HepG2 (cell line): ENCODE results near the gene CNPY1. TPM values are rescaled to one million over a fixed set of nuclear protein-coding genes. Genes with fewer than 3 reads are reported as not detected.
A peak's percentile ranks its signal among the peaks of the same experiment; 100 is the strongest.

Experiments used
- ATAC-seq: fragments of 200-7000 bp; cut with Tn5 transposase; 3 replicates; pipeline ENCODE4 v1.9.1; 2020; ENCODE audit warnings: mild to moderate bottlenecking, moderate library complexity
- BruUV-seq: library from RNA; stranded (reverse); fragments of 400-500 nt; replicated peaks from 2 replicates; lab custom pipeline; 2021; lab: Mats Ljungman, UMichigan
- CTCF ChIA-PET: fragments of 300-600 bp; formaldehyde crosslinking; extraction: SDS; loops from one replicate; lab custom pipeline; 2021; ENCODE audit warnings: low total read pairs, inconsistent platforms, low intra/inter-chr PET ratio; lab: Yijun Ruan, JAX
- POLR2A ChIA-PET: fragments of 350-600 bp; sonication (Branson Sonifier 250); formaldehyde crosslinking; loops from one replicate; lab custom pipeline; 2020; ENCODE audit warnings: antibody characterized with exemption, inconsistent platforms; lab: Yijun Ruan, JAX
- DNase-seq: peaks from one replicate; pipeline ENCODE4 v3.0.0-alpha.2; 2015; ENCODE audit warnings: low spot score
- FAIRE-seq: peaks from 3 replicates; lab custom pipeline; 2011; peaks lifted over from hg19 to GRCh38; lab: Jason Lieb, UNC
- H2AFZ ChIP-seq: one replicate; pipeline ENCODE4 v1.6.1; 2011; ENCODE audit warnings: low read length, inconsistent platforms
- H3K27ac ChIP-seq: fragments of 300-600 bp; 3 replicates; pipeline ENCODE4 v1.8.0; 2011; ENCODE audit warnings: mixed run types, mild to moderate bottlenecking, mixed read lengths, low read length, inconsistent platforms; ENCODE audit not compliant: insufficient read depth; ENCODE audit errors: extremely low read length
- H3K27me3 ChIP-seq, 2 experiments: fragments of 200-600 bp in 1 of 2; 2 replicates in 1 of 2; 3 replicates in 1 of 2; pipeline versions ENCODE4 v1.6.0 to v1.8.0; 2011; ENCODE audit warnings: low read length in 2 of 2, mild to moderate bottlenecking in 2 of 2, moderate library complexity in 2 of 2, inconsistent platforms in 1 of 2; ENCODE audit not compliant: insufficient read depth in 2 of 2, control insufficient read depth in 1 of 2
- H3K36me3 ChIP-seq, 2 experiments: fragments of 200-600 bp in 1 of 2; replicated peaks in 1 of 2; 2 replicates in 1 of 2; 3 replicates in 1 of 2; pipeline versions ENCODE4 v1.5.1 to v1.8.0; 2011; ENCODE audit warnings: low read length in 2 of 2, inconsistent platforms in 1 of 2; ENCODE audit not compliant: insufficient read depth in 2 of 2, control insufficient read depth in 1 of 2
- H3K4me1 ChIP-seq: 2 replicates; pipeline ENCODE4 v1.5.1; 2012; ENCODE audit warnings: low read length, inconsistent platforms; ENCODE audit not compliant: insufficient read depth
- H3K4me2 ChIP-seq: 2 replicates; pipeline ENCODE4 v1.6.0; 2011; ENCODE audit warnings: low read depth, low read length, inconsistent platforms
- H3K4me3 ChIP-seq, 3 experiments: fragments of 200-600 bp in 1 of 3; sonication (generic), shearing (Covaris generic) in 1 of 3; replicated peaks in 1 of 3; 2 replicates each; pipeline ENCODE4 v1.5.1; 2011 to 2016; ENCODE audit warnings: low read length in 3 of 3, inconsistent platforms in 2 of 3, low read depth in 2 of 3, mild to moderate bottlenecking in 2 of 3, control low read depth in 1 of 3, mixed read lengths in 1 of 3; ENCODE audit not compliant: insufficient read depth in 1 of 3
- H3K79me2 ChIP-seq: one replicate; pipeline ENCODE4 v1.6.1; 2011; ENCODE audit warnings: low read length, inconsistent platforms; ENCODE audit not compliant: insufficient read depth
- H3K9ac ChIP-seq: 2 replicates; pipeline ENCODE4 v1.6.0; 2011; ENCODE audit warnings: mild to moderate bottlenecking, low read depth, low read length, inconsistent platforms; ENCODE audit not compliant: insufficient read depth
- H3K9me3 ChIP-seq: 2 replicates; pipeline ENCODE4 v1.5.1; 2012; ENCODE audit warnings: mild to moderate bottlenecking, low read length
- H4K20me1 ChIP-seq: 2 replicates; pipeline ENCODE4 v1.6.0; 2011; ENCODE audit warnings: inconsistent platforms, mild to moderate bottlenecking, low read length, moderate library complexity; ENCODE audit not compliant: insufficient read depth
- CEBPB ChIP-seq: IDR thresholded peaks from 2 replicates; pipeline ENCODE4 v1.6.1; 2011; ENCODE audit warnings: low read depth, low read length, improper control_type of control experiment, borderline replicate concordance
- E2F5 ChIP-seq: sonication (generic); formaldehyde crosslinking; conservative IDR thresholded peaks from 2 replicates; pipeline ENCODE4 v1.4.0; 2020; ENCODE audit warnings: missing genetic modification reagents
- FOXO1 ChIP-seq: sonication (generic); formaldehyde crosslinking; IDR thresholded peaks from 2 replicates; pipeline ENCODE4 v1.4.0; 2020; ENCODE audit warnings: missing genetic modification reagents
- IKZF5 ChIP-seq: IDR thresholded peaks from 2 replicates; pipeline ENCODE4 v1.6.1; 2018; ENCODE audit warnings: missing genetic modification reagents, mild to moderate bottlenecking, missing compliant biosample characterization
- KDM1A ChIP-seq: IDR thresholded peaks from 2 replicates; pipeline ENCODE4 v1.6.1; 2016; ENCODE audit warnings: missing compliant biosample characterization
- KLF9 ChIP-seq: IDR thresholded peaks from 2 replicates; pipeline ENCODE4 v1.6.1; 2016; ENCODE audit warnings: low read depth
- MAFG ChIP-seq: sonication (generic); formaldehyde crosslinking; IDR thresholded peaks from 2 replicates; pipeline ENCODE4 v1.5.1; 2020; ENCODE audit warnings: mild to moderate bottlenecking, missing genetic modification reagents
- MEIS2 ChIP-seq: sonication (generic); formaldehyde crosslinking; IDR thresholded peaks from 2 replicates; pipeline ENCODE4 v1.9.0; 2021; ENCODE audit warnings: mild to moderate bottlenecking, missing genetic modification reagents
- NCOA2 ChIP-seq: sonication (generic); formaldehyde crosslinking; IDR thresholded peaks from 2 replicates; pipeline ENCODE4 v1.8.0; 2022; ENCODE audit warnings: inconsistent platforms
- NFE2L2 ChIP-seq: fragments of 150-350 bp; IDR thresholded peaks from 2 replicates; pipeline ENCODE4 v1.6.1; 2014; ENCODE audit warnings: low read length
- RBM39 ChIP-seq: fragments of 200-400 bp; formaldehyde crosslinking; IDR thresholded peaks from one replicate; pipeline ENCODE4 v1.6.1; 2018; ENCODE audit warnings: antibody characterized with exemption, mild to moderate bottlenecking, low read depth, low read length; ENCODE audit not compliant: poor library complexity, severe bottlenecking
- TCF7L2 ChIP-seq: IDR thresholded peaks from 2 replicates; pipeline ENCODE4 v1.6.1; 2011; ENCODE audit warnings: mild to moderate bottlenecking, low read depth, low read length, moderate library complexity
- ZNF121 ChIP-seq: sonication (generic); formaldehyde crosslinking; IDR thresholded peaks from 2 replicates; pipeline ENCODE4 v1.5.0; 2020; ENCODE audit warnings: mild to moderate bottlenecking, missing genetic modification reagents
- ZNF354B ChIP-seq: sonication (generic); formaldehyde crosslinking; IDR thresholded peaks from 2 replicates; pipeline ENCODE4 v1.8.0; 2022; ENCODE audit warnings: mild to moderate bottlenecking, missing genetic modification reagents
- ZNF710 ChIP-seq: sonication (generic); formaldehyde crosslinking; IDR thresholded peaks from 2 replicates; pipeline ENCODE4 v1.5.0; 2020; ENCODE audit warnings: mild to moderate bottlenecking, missing genetic modification reagents, borderline replicate concordance
- WGBS: methylation state at CpG from one replicate; pipeline ENCODE4 v1.1.6; 2017; ENCODE audit warnings: low lambda C conversion rate; 5-methylcytosine and 5-hydroxymethylcytosine counted together
- in situ Hi-C: cut with HindIII; loops from 2 replicates; pipeline ENCODE4 v1.10.0; 2017; ENCODE audit warnings: low pct_unique_long_range_greater_than_20kb; ENCODE audit not compliant: extremely low pct_ligation_motif_present
- intact Hi-C: fragments of 100-400 bp; cut with micrococcal nuclease; formaldehyde crosslinking; loops from one replicate; pipeline ENCODE4 v1.10.0; 2022; ENCODE audit not compliant: unreplicated experiment
- polyA plus RNA-seq, 8 experiments: library from polyadenylated mRNA; depleted of rRNA in 3 of 8; stranded (reverse) in 7 of 8; unstranded in 1 of 8; fragments of >200 nt; fragmentation: Illumina TruSeq in 4 of 8; extraction: Trizol in 4 of 8; gene quantifications; 2 replicates each; pipeline versions ENCODE4 v1.2.1 to v1.2.3, GENCODE V29; 2011 to 2016; ENCODE audit warnings: low read depth in 4 of 8, missing spikeins in 1 of 8, mixed read lengths in 1 of 8; ENCODE audit not compliant: insufficient read depth in 1 of 8
- total RNA-seq, 5 experiments: library from RNA; depleted of rRNA; stranded (reverse); fragments of >200 nt; fragmentation: Illumina TruSeq; extraction: Trizol; gene quantifications; 2 replicates each; pipeline ENCODE4 v1.2.3, GENCODE V29; 2016; ENCODE audit warnings: low read depth in 1 of 5

The CNPY1 gene
- total and polyA plus RNA-seq, 2 of the 13 experiments (the other 11 are each of a cell fraction or from before 2014, with no cell fraction given) = not detected

DNA sequence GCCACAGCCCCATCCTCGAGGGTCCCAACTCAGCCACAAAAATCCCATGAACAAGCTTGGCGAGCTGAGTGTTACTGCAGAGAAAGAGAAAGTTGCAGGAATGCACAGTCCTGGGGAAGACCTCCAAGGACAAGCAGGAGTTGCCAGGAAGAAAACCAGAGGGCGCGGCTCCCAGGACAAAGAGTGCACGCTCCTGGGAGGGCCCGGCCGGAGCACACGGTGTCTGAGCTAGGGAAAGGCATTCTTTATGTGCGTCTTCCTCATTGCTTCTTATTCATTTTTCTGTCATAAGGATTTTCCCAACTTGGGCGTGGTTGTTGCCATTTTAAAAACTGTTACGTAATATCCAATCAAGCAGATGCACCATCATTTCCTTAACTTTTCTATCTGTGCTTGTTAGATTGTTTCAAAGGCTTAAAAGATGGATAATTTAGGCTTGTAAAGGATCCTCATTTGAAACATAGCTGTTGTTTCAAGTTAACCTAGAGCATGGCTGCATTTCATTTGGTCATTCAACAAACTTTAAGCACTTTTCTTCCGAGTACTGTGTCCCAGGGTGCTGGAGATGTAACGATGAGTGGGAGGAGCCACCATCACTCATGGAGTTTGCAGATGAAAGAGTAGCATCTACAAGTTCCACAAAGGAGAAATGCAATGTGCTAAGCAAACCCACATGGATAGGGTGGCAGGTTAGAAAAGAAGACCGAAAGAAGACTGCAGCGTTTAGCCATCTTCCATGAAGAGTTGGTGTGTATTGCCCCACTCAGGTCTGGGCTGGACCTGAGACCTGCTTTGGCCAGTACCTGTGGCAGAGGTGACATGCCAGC, 5.6 kb upstream of the CNPY1 start:
- Histone ChIP-seq H3K4me1 (no peaks in the 10 kb centered on the region), H3K9me3 (no peaks in the 10 kb centered on the region), H3K9ac (no peak overlapping the region), H3K4me2 (no peak overlapping the region), H4K20me1 (no peaks in the 10 kb centered on the region)
- intact Hi-C loops = no loop called here
- no peak for DNase-seq
- BruUV-seq = no TSS peak
- POLR2A ChIA-PET = no interaction called here
- in situ Hi-C loops = no loop called here
- TF ChIP-seq CEBPB (peak; percentile 73), ZNF710 (CRISPR knock-in tag) (no peak)
- TF ChIP-seq, all 625 proteins: peak for 1
- Histone ChIP-seq H3K36me3 (no peaks in the 10 kb centered on the region), H2AFZ (no peak overlapping the region), H3K27ac (no peak overlapping the region), H3K4me3 (no peak overlapping the region), H3K27me3 (peaks cover 10 to 48% of the 10 kb centered on the region in 2 experiments; a peak in 4 of 5 replicates), H3K79me2 (no peaks in the 10 kb centered on the region)
- no peak for FAIRE-seq
- ATAC-seq = no peak
- 53% methylated on average over 15 of the region's 15 CpGs for WGBS
- CTCF ChIA-PET = no interaction called here

DNA sequence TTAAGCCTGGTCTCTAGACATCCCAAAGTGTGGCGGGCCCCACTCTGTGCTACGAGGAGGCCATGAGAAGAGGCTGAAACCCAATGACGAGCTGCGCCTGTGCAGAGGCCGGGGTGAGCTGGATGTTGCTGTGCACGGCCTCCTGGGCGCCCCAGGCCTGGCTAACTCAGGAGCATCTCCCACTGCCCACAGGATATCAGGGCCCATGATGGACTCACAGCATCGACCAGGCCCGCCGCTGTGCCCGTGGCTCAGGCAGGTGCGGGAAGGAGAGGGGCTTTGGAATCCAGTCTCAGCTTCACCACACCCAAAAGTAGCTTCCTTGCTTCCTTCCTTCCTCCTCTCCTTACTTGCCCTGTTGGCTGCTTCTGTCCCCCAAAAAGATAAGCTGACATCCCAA, 4.6 kb upstream of the CNPY1 start:
- no peak for DNase-seq
- Histone ChIP-seq H2AFZ (no peak overlapping the region), H3K36me3 (no peaks in the 10 kb centered on the region), H3K79me2 (no peaks in the 10 kb centered on the region), H3K27ac (no peak overlapping the region), H3K4me2 (no peak overlapping the region), H3K27me3 (peaks cover 10 to 50% of the 10 kb centered on the region in 2 experiments; a peak in 4 of 5 replicates), H3K4me3 (no peak overlapping the region), H4K20me1 (no peaks in the 10 kb centered on the region), H3K4me1 (no peaks in the 10 kb centered on the region), H3K9me3 (no peaks in the 10 kb centered on the region), H3K9ac (no peak overlapping the region)
- 100% methylated on average over 1 of the region's 12 CpGs for WGBS
- CTCF ChIA-PET = no interaction called here
- POLR2A ChIA-PET = no interaction called here
- in situ Hi-C loops = no loop called here
- ATAC-seq = no peak
- no peak for FAIRE-seq
- intact Hi-C loops = no loop called here
- BruUV-seq = no TSS peak
- TF ChIP-seq FOXO1 (CRISPR knock-in tag) = no peak
- TF ChIP-seq TCF7L2 = no peak
- TF ChIP-seq RBM39 = no peak
- TF ChIP-seq IKZF5 (CRISPR knock-in tag) = no peak
- no peak for TF ChIP-seq ZNF121 (CRISPR knock-in tag)
- no peak for TF ChIP-seq MEIS2 (CRISPR knock-in tag)
- TF ChIP-seq KLF9 (CRISPR knock-in tag) = no peak
- no peak for TF ChIP-seq ZNF354B (CRISPR knock-in tag)
- TF ChIP-seq E2F5 (CRISPR knock-in tag) = no peak
- no peak for TF ChIP-seq MAFG (CRISPR knock-in tag)
- no peak for TF ChIP-seq NCOA2 (CRISPR knock-in tag)
- no peak for TF ChIP-seq NFE2L2
- TF ChIP-seq KDM1A (CRISPR knock-in tag) = no peak
